GM19023 (cell line): ENCODE results near the gene BAD.
A peak's percentile ranks its signal among the peaks of the same experiment; 100 is the strongest.

Experiments used
- ATAC-seq: cut with Tn5 transposase; IDR thresholded peaks from one replicate; pipeline ENCODE4 v1.9.1; 2021; ENCODE audit warnings: mild to moderate bottlenecking, moderate library complexity; ENCODE audit not compliant: unreplicated experiment

BAD gene

GRCh38 chr11:64297699-64298358, 13.4 kb upstream of the BAD start:
- ATAC-seq: no peak

GRCh38 chr11:64296830-64297698, 12.6 kb upstream of the BAD start:
- no peak for ATAC-seq

- ATAC-seq: no peak
These were observed 11.8 kb upstream of the BAD start for GRCh38 chr11:64296236-64296635.

- ATAC-seq: no peak
These were observed 11.3 kb upstream of the BAD start for GRCh38 chr11:64295760-64296159.

GRCh38 chr11:64294774-64295173, 10.3 kb upstream of the BAD start:
- no peak for ATAC-seq

- no peak for ATAC-seq
These were observed 8.2 kb upstream of the BAD start for GRCh38 chr11:64292460-64293254.

- ATAC-seq: no peak
These were observed 7.4 kb upstream of the BAD start for GRCh38 chr11:64291752-64292459.

- ATAC-seq: no peak
These were observed 6.8 kb upstream of the BAD start, which contains the start of gene KCNK4 for GRCh38 chr11:64291262-64291751. Gene KCNK4, plus strand, starts transcription at chr11:64291302. Its CDS starts 1,717 bp downstream, at chr11:64293019.

- ATAC-seq: no peak
These were observed 6.1 kb upstream of the BAD start for GRCh38 chr11:64290352-64291261.

GRCh38 chr11:64289002-64289564, 4.6 kb upstream of the BAD start:
- ATAC-seq: no peak

- no peak for ATAC-seq
These were observed 3.9 kb upstream of the BAD start for GRCh38 chr11:64288353-64288750.

- ATAC-seq: no peak
These were observed 3.3 kb upstream of the BAD start for GRCh38 chr11:64287676-64288352.

GRCh38 chr11:64286801-64287159, 2.3 kb upstream of the BAD start:
- no peak for ATAC-seq

GRCh38 chr11:64285885-64286800, 1.7 kb upstream of the BAD start:
- no peak for ATAC-seq

- peak; percentile 59 for ATAC-seq
These were observed 758 bp upstream of the BAD start, which contains the start of gene GPR137 for GRCh38 chr11:64284962-64285884. Gene GPR137, plus strand, starts transcription at chr11:64285848. Its CDS starts 677 bp downstream, at chr11:64286525.

- ATAC-seq: no peak
These were observed 1.4 kb downstream of the BAD start for GRCh38 chr11:64283092-64283491.
